ENCODE measurements around the gene MAPK9. TPM values are rescaled to one million over a fixed set of nuclear protein-coding genes. Genes with fewer than 3 reads are reported as not detected.

MAPK9 gene
- total RNA-seq, 1 experiment from 2014 or later = 44.1 TPM

- no TSS peak for BruUV-seq (replicated peaks)
- TF ChIP-seq SIN3A (IDR thresholded peaks at IDR 0.05; ENCODE audit: borderline replicate concordance, insufficient read depth, low read depth, low read length) (no peak), POLR2AphosphoS5 (IDR thresholded peaks at IDR 0.05; ENCODE audit: low read depth, low read length) (no peak), REST (IDR thresholded peaks at IDR 0.05; ENCODE audit: insufficient read depth in 1 of 2, low read depth in 2 of 2, low read length in 1 of 2) (no peak), CTCF (IDR thresholded peaks at IDR 0.05) (no peak), TCF7L2 (IDR thresholded peaks at IDR 0.05; ENCODE audit: low read depth, low read length) (no peak)
- Histone ChIP-seq H3K27ac (ENCODE audit: low read length) (no peak overlapping the region), H3K27me3 (ENCODE audit: control insufficient read depth, insufficient read depth, low read length) (no peaks in the 10 kb centered on the region), H3K4me3 (ENCODE audit: low read depth in 2 of 2, low read length in 2 of 2) (no peak overlapping the region), H3K36me3 (ENCODE audit: control insufficient read depth, insufficient read depth, low read length) (no peaks in the 10 kb centered on the region), H3K9me3 (ENCODE audit: control insufficient read depth, insufficient read depth, low read depth, low read length) (no peaks in the 10 kb centered on the region), H3K4me1 (ENCODE audit: control insufficient read depth, insufficient read depth, low read length) (peaks cover 3% of the 10 kb centered on the region)
- no peak for ATAC-seq
- in situ Hi-C loops (cut with HindIII; ENCODE audit: low pct_unique_long_range_greater_than_20kb, low sequenced_read_pairs) = no loop called here
- DNase-seq (ENCODE audit: low read depth, low spot score) = no peak
- intact Hi-C loops (cut with micrococcal nuclease; ENCODE audit: unreplicated experiment) = no loop called here
- ChIA-PET POLR2A (no interaction called here), CTCF (no interaction called here)
These were observed 41.0 kb upstream of the MAPK9 start for GRCh38 chr5:180332861-180333260.

- Histone ChIP-seq H3K9me3 (ENCODE audit: control insufficient read depth, insufficient read depth, low read depth, low read length) (no peaks in the 10 kb centered on the region), H3K36me3 (ENCODE audit: control insufficient read depth, insufficient read depth, low read length) (no peaks in the 10 kb centered on the region), H3K4me3 (ENCODE audit: low read depth in 2 of 2, low read length in 2 of 2) (no peak overlapping the region), H3K27me3 (ENCODE audit: control insufficient read depth, insufficient read depth, low read length) (no peaks in the 10 kb centered on the region), H3K4me1 (ENCODE audit: control insufficient read depth, insufficient read depth, low read length) (peaks cover 3% of the 10 kb centered on the region), H3K27ac (ENCODE audit: low read length) (no peak overlapping the region)
- ATAC-seq (no peak), DNase-seq (ENCODE audit: low read depth, low spot score) (no peak)
- ChIA-PET POLR2A (no interaction called here), CTCF (interaction anchor here (0.6 to 1.1 kb wide), 4 partner anchors 26 to 168 kb away, joined by 3 to 6 read pairs (median 4); no protein-coding TSS in a partner anchor)
- BruUV-seq (replicated peaks) = no TSS peak
- in situ Hi-C loops (cut with HindIII; ENCODE audit: low pct_unique_long_range_greater_than_20kb, low sequenced_read_pairs) = no loop called here
- no peak for TF ChIP-seq SIN3A (IDR thresholded peaks at IDR 0.05; ENCODE audit: borderline replicate concordance, insufficient read depth, low read depth, low read length)
- TF ChIP-seq REST (IDR thresholded peaks at IDR 0.05; ENCODE audit: insufficient read depth in 1 of 2, low read depth in 2 of 2, low read length in 1 of 2) = no peak
- no peak for TF ChIP-seq CTCF (IDR thresholded peaks at IDR 0.05)
- TF ChIP-seq POLR2AphosphoS5 (IDR thresholded peaks at IDR 0.05; ENCODE audit: low read depth, low read length) = no peak
- no peak for TF ChIP-seq TCF7L2 (IDR thresholded peaks at IDR 0.05; ENCODE audit: low read depth, low read length)
- intact Hi-C loops (cut with micrococcal nuclease; ENCODE audit: unreplicated experiment) = no loop called here
These were observed 40.2 kb upstream of the MAPK9 start for GRCh38 chr5:180332051-180332517.

Data from Panc1 (cell line).